Measurements from ENCODE around the gene LRRN3. TPM values are rescaled to one million over a fixed set of nuclear protein-coding genes. Genes with fewer than 3 reads are reported as not detected.

The LRRN3 gene
- total RNA-seq, 1 experiment from 2014 or later, result not detected

GRCh38 chr7:111082351-111082750 is 8.6 kb upstream of the LRRN3 start:
- Mint-ChIP-seq H3K9me3 (ENCODE audit: low read depth, unreplicated experiment) (no peaks in the 10 kb centered on the region), H3K36me3 (ENCODE audit: insufficient read depth, unreplicated experiment) (no peaks in the 10 kb centered on the region), H3K4me1 (ENCODE audit: low read depth, unreplicated experiment) (no peaks in the 10 kb centered on the region), H3K27ac (ENCODE audit: unreplicated experiment) (no peak overlapping the region), H3K4me3 (ENCODE audit: low read depth, unreplicated experiment) (no peak overlapping the region), H3K27me3 (ENCODE audit: unreplicated experiment) (no peaks in the 10 kb centered on the region)
- CTCF ChIA-PET, result no interaction called here
- no TSS peak for BruUV-seq (replicated peaks)
- intact Hi-C loops (cut with micrococcal nuclease; ENCODE audit: unreplicated experiment), result no loop called here
- no peak for TF ChIP-seq CTCF (IDR thresholded peaks at IDR 0.05; ENCODE audit: unreplicated experiment)
- DNase-seq, result no peak

GRCh38 chr7:111083413-111083812 is 7.5 kb upstream of the LRRN3 start:
- no peak overlapping the region for H3K27ac Mint-ChIP-seq (ENCODE audit: unreplicated experiment)
- TF ChIP-seq CTCF (IDR thresholded peaks at IDR 0.05; ENCODE audit: unreplicated experiment), result no peak
- CTCF ChIA-PET, result no interaction called here
- no peaks in the 10 kb centered on the region for H3K36me3 Mint-ChIP-seq (ENCODE audit: insufficient read depth, unreplicated experiment)
- intact Hi-C loops (cut with micrococcal nuclease; ENCODE audit: unreplicated experiment), result no loop called here
- no peaks in the 10 kb centered on the region for H3K27me3 Mint-ChIP-seq (ENCODE audit: unreplicated experiment)
- no TSS peak for BruUV-seq (replicated peaks)
- H3K9me3 Mint-ChIP-seq (ENCODE audit: low read depth, unreplicated experiment), result no peaks in the 10 kb centered on the region
- no peaks in the 10 kb centered on the region for H3K4me1 Mint-ChIP-seq (ENCODE audit: low read depth, unreplicated experiment)
- DNase-seq, result no peak
- H3K4me3 Mint-ChIP-seq (ENCODE audit: low read depth, unreplicated experiment), result no peak overlapping the region

GRCh38 chr7:111085356-111085755 is 5.6 kb upstream of the LRRN3 start:
- intact Hi-C loops (cut with micrococcal nuclease; ENCODE audit: unreplicated experiment), result no loop called here
- TF ChIP-seq CTCF (IDR thresholded peaks at IDR 0.05; ENCODE audit: unreplicated experiment), result no peak
- BruUV-seq (replicated peaks), result no TSS peak
- DNase-seq, result no peak
- Mint-ChIP-seq H3K4me3 (ENCODE audit: low read depth, unreplicated experiment) (no peak overlapping the region), H3K27me3 (ENCODE audit: unreplicated experiment) (no peaks in the 10 kb centered on the region), H3K4me1 (ENCODE audit: low read depth, unreplicated experiment) (no peaks in the 10 kb centered on the region), H3K36me3 (ENCODE audit: insufficient read depth, unreplicated experiment) (no peaks in the 10 kb centered on the region), H3K27ac (ENCODE audit: unreplicated experiment) (no peak overlapping the region), H3K9me3 (ENCODE audit: low read depth, unreplicated experiment) (no peaks in the 10 kb centered on the region)
- CTCF ChIA-PET, result no interaction called here

- intact Hi-C loops (cut with micrococcal nuclease; ENCODE audit: unreplicated experiment), result no loop called here
- Mint-ChIP-seq H3K9me3 (ENCODE audit: low read depth, unreplicated experiment) (no peaks in the 10 kb centered on the region), H3K4me1 (ENCODE audit: low read depth, unreplicated experiment) (no peaks in the 10 kb centered on the region), H3K4me3 (ENCODE audit: low read depth, unreplicated experiment) (no peak overlapping the region), H3K27me3 (ENCODE audit: unreplicated experiment) (no peaks in the 10 kb centered on the region), H3K36me3 (ENCODE audit: insufficient read depth, unreplicated experiment) (no peaks in the 10 kb centered on the region), H3K27ac (ENCODE audit: unreplicated experiment) (no peak overlapping the region)
- DNase-seq, result no peak
- BruUV-seq (replicated peaks), result no TSS peak
- CTCF ChIA-PET, result no interaction called here
- TF ChIP-seq CTCF (IDR thresholded peaks at IDR 0.05; ENCODE audit: unreplicated experiment), result no peak
Measured at GRCh38 chr7:111086532-111086931, 4.4 kb upstream of the LRRN3 start.

GRCh38 chr7:111088328-111088727 is 2.6 kb upstream of the LRRN3 start:
- Mint-ChIP-seq H3K4me1 (ENCODE audit: low read depth, unreplicated experiment) (no peaks in the 10 kb centered on the region), H3K9me3 (ENCODE audit: low read depth, unreplicated experiment) (no peaks in the 10 kb centered on the region), H3K27me3 (ENCODE audit: unreplicated experiment) (no peaks in the 10 kb centered on the region), H3K4me3 (ENCODE audit: low read depth, unreplicated experiment) (no peak overlapping the region), H3K27ac (ENCODE audit: unreplicated experiment) (no peak overlapping the region), H3K36me3 (ENCODE audit: insufficient read depth, unreplicated experiment) (no peaks in the 10 kb centered on the region)
- intact Hi-C loops (cut with micrococcal nuclease; ENCODE audit: unreplicated experiment), result no loop called here
- no peak for TF ChIP-seq CTCF (IDR thresholded peaks at IDR 0.05; ENCODE audit: unreplicated experiment)
- DNase-seq, result no peak
- CTCF ChIA-PET, result no interaction called here
- BruUV-seq (replicated peaks), result no TSS peak
